HK-2 (cell line): ENCODE measurements around the gene STPG1.

ENCODE experiments used
- DNase-seq: peaks from one replicate; pipeline ENCODE4 v3.0.0-alpha.2; 2018; ENCODE audit not compliant: unreplicated experiment

Gene STPG1

GRCh38 chr1:24369801-24370200 is 43.8 kb downstream of the STPG1 start:
- no peak for DNase-seq

DNA sequence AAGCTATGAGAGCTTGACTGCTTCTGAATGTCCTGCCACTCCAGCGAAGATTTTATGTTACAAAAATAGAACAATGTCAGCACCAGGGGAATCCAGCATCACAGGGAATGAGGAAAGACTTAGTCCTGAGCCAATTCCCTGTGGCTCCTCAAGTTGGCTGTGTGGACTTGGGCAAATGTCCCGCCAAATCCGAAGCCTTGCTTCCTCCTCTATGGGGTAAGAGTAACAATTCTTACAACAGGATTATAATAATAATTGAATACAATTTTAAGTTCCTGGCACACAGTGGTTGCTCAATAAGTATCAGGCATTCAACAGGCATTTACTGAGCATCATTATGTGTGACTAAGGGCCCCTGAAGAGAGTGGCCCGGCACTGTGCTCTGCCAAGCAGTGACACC is 44.4 kb downstream of the STPG1 start:
- DNase-seq: no peak

DNA sequence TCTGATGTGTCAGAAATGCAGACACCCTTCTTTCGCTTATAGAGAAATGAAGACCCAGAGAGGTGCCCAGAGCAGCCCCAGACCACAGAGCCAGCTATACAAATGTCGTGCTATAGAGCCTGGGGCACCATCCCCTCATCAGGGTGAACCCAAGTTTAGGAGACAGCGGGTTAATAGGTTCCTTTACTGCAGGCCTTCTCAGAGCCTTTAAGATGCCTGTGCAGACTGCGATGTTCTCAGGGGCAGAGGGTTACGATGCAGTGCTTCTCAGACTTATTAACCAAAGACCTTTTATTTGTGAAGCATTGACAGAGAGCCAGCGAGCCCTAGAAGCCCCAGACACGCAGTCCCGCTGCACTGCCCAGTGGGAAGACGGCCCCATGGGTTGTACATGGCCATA is 46.9 kb downstream of the STPG1 start:
- no peak for DNase-seq

DNA sequence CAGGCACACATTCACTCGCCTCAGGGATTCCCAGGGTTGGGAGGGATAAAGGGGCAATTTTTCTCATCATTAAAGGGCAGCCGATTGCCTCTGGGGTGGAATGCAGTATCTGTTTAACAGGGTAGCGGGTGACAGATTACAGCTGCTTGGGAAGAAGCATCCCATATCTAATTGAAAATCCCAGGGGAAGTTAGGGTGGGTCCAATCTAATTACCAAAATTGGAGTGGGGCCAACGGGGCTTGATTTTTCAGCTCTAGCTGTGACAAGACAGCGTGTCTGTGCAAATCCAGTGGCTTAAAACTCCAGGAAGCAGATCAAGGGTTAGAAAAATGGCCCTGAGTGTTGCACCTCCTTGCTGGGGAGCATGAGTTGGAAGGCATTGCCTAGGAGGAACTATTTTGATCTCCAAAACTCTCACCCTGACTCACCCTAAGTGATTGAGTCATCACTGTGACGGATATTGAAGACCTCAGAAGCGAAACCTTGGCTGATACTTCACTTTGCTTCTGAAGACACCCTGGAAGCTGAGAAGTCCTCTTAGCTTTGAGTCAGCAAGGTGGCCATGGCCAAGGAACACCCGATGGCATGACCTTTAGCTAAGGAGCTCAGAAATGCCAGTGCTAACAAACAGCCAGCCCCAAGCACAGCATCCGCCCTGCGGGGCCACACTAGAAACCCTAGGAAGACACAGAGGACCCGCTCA is 48.5 kb downstream of the STPG1 start:
- DNase-seq: no peak

DNA sequence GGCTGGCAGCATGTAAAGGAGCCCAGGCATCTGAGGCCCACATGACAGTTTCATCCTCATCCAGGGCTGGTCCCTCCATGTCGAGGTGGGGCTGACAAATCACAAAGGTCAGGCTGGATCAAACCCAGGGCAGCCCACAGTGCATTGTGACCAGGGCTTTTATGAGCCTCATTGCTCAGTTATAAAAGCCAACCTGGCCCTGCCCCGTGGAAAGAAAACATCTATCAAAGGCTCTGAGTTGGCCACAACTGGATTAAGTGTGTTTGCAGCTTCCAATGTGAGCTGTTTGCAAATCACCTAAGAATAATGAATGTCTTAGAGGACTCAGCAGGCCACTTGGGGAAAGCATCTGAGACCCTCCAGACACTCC is 49.0 kb downstream of the STPG1 start:
- DNase-seq: no peak

- DNase-seq: no peak
Measured at GRCh38 chr1:24363994-24364393, 49.6 kb downstream of the STPG1 start.

- DNase-seq: no peak
Measured at GRCh38 chr1:24362982-24363614, 50.5 kb downstream of the STPG1 start.

GRCh38 chr1:24362396-24362795 is 51.2 kb downstream of the STPG1 start:
- DNase-seq: no peak

DNA sequence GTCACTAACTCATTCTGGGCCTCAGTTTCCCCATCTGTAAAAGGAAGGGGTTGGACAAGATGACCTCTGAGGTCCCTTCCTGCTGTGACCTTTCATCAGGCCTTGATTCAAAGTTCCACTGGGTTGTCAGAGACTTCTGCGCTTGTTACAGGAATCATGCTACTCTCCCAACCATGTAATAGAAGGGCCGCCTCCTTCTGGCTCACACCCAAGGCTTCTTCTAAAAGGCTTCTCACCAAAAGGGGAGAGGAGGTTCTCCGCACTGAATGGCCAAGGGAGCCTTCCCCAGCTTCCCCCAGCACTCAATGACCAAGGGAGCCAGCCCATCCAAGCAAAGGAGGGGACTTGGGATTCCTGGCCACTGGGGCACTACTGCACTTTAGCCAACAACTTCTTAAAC is 51.8 kb downstream of the STPG1 start:
- DNase-seq: no peak

- DNase-seq: no peak
Measured at GRCh38 chr1:24360681-24361080, 52.9 kb downstream of the STPG1 start.

DNA sequence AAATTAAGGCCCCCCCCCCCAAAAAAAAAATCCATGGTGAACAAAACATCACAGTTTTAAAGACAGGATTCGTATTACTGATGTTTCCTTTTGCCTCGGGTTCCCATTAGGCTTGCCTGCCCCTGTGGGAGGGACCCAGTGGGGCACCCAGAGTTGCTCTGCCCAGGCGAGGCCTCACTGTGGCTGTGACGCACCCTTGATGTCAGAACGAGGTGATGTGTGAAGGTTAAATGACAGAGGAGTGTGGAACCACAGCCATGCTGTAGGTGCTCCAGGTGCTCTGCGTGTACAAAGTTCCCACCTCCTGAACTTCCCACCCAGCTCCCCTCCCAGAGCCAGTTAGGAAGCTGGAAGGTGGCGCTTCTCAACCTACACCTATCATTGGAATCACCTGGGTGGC is 56.5 kb downstream of the STPG1 start:
- no peak for DNase-seq

GRCh38 chr1:24355466-24355865 is 58.1 kb downstream of the STPG1 start:
- DNase-seq: no peak

- no peak for DNase-seq
Measured at GRCh38 chr1:24353292-24353891, 60.2 kb downstream of the STPG1 start.

DNA sequence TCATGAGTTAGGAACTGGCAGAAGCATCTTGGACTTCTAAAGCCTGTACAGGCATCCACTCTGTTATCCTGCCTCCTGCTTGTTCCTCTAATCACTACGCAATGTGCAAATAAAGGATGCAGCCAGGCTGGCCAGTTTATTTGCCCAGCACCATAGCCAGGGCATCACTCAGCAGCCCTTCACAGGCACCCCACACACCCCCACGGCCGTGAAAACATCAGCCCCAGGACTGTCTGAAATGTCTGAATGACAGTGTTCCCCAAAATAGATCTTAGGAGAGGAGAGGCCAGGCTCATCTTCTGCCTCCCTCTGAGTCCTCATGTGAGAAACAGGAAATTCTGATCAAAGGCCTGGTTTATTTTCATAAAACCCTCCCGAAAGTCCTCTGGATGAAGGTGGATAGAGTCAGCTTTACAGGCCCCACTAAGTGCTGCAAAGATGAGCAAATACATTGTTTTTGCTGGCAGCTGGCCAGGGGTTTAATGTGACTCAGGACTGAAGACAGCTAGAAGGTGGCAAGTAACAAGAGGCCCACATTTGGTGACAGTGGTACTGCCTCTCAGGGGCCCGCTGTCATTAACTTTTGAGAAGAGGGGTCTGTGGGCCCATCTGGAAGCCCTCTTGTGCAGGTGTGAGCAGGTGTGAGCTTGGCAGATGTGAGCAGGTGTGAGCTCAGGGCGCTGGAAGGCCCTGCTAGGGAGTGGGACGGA is 61.5 kb downstream of the STPG1 start:
- DNase-seq: peak; percentile 22

DNA sequence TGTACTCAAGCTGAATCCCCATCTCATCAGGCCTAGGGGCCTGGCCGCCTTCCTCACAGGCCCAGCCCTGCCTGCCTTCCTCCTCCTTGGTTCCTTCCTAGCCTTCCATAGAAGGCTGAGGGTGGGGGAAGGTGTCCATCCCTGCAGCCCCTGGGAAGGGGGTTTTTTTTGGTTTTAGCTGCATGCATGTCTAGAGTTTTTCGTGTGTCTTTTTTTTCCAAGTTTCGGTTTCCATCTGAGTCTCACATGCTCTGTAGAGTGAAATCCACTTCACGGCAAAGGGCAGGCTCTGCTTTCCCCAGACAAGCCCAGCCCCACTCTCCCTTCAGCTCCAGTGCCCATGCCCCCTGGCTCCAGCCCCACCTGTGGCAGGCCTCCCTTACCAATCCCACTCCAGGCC is 62.3 kb downstream of the STPG1 start:
- DNase-seq: no peak

GRCh38 chr1:24349891-24350290 is 63.7 kb downstream of the STPG1 start:
- no peak for DNase-seq

- no peak for DNase-seq
Measured at GRCh38 chr1:24348196-24348595, 65.4 kb downstream of the STPG1 start.

DNA sequence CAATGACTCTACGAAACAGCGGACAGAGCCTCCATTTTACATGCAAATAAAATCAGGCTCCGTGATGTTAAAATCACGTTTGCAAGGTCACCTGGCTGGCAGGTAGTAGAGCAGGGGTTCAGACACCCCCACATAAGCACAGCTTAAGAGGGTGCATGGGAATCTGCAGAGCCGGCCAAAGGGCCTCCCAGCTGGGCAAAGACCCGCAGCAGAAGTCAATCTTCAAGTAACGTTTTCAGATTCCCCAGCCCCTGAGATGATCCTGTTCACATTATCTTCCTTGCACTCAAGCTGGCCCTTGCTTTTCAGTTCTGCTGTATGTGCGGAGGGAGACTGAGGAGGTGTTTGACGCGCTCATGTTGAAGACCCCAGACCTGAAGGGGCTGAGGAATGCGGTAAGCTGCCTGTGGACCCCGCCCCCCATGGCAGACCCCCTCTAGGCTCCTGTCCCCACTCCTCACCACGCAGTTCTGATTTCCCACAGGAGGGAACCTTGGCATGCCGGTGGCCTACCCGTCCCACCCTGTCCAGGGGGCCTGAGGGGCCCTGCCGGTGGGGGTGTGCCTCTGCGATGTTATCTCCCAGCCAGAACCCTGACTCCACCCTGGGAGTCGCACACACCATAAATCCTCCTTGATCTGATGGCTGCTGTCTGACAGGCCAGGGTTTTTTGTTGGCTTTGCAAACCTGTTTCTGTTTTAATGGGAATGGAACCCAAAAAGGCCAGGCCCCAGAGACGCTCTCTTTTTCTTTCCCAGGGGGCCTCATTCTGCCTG is 66.2 kb downstream of the STPG1 start:
- no peak for DNase-seq

DNA sequence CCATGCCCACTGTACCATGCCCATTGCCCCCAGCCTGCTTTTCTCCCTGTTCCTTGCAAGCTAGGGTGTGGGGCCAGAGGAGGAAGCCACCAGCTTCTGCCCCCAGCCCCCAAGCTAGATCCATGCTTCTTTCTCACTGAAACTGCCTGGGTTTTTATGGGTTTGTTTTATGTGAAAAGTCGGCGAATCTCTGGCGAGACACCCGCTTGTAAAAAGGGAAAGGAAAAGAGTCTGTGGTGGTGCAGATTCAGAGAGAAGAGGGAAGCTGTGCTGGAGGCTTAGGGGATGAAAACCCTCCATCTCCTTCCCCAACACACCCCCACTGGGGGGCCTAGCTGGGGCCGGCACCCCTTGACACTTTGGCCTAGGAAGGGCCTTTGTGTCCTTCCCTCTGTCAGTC is 68.2 kb downstream of the STPG1 start:
- no peak for DNase-seq

GRCh38 chr1:24344090-24344742 is 69.4 kb downstream of the STPG1 start:
- no peak for DNase-seq

DNA sequence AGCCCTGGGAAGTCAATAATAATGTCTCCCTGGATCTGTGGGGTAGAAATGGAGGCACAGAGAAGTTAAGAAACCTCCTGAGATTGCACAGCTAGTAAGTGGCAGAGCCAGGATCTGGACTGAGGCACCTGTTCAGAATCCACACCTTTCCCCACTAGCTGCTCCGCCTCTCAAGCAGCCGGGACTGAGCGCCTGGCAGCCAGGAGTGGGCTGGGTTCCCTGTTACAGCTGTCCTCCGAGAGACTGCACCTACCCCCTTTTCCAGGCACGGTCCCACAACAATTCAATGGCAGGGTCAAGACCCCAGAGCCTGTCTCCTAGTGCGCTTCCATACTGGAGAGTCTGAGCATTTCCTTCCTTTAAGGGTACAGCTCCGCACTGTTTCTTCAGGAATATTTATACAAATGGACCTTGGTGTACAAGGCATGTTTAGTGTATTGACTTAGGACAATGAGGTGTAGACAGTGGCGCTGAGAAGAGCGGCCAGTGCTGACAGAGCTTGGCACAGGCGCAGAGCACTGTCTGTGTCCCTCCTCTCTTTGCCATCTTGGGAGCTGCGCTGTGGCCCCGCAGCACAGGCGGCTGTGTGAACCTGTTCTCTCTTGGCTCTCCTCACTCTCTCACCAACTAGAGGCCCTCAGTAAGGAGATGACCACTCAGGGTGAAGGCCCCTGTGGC is 70.0 kb downstream of the STPG1 start:
- DNase-seq: no peak
